GM21367 (cell line): ENCODE results near the gene COQ7.

Source experiments
- ATAC-seq: cut with Tn5 transposase; IDR thresholded peaks from one replicate; pipeline ENCODE4 v1.9.1; 2021; ENCODE audit not compliant: unreplicated experiment

Gene COQ7

GRCh38 chr16:19067349-19068236, at the start of gene COQ7:
Gene COQ7, plus strand, starts transcription at chr16:19067614. Its CDS starts 51 bp downstream, at chr16:19067665.
- peak; percentile 74 for ATAC-seq

- ATAC-seq: no peak
Measured at GRCh38 chr16:19020689-19021088, 46.7 kb upstream of the COQ7 start.

- ATAC-seq: no peak
Measured at GRCh38 chr16:19021747-19022146, 45.7 kb upstream of the COQ7 start.

GRCh38 chr16:19027416-19027815, 40.0 kb upstream of the COQ7 start:
- ATAC-seq: no peak

- no peak for ATAC-seq
Measured at GRCh38 chr16:19029980-19030379, 37.4 kb upstream of the COQ7 start.

- no peak for ATAC-seq
Measured at GRCh38 chr16:19031738-19032137, 35.7 kb upstream of the COQ7 start.

- no peak for ATAC-seq
Measured at GRCh38 chr16:19033761-19034160, 33.7 kb upstream of the COQ7 start.

- no peak for ATAC-seq
Measured at GRCh38 chr16:19040400-19040799, 27.0 kb upstream of the COQ7 start.

- ATAC-seq: no peak
Measured at GRCh38 chr16:19044769-19045168, 22.6 kb upstream of the COQ7 start.

- ATAC-seq: no peak
Measured at GRCh38 chr16:19046062-19046461, 21.4 kb upstream of the COQ7 start.

- no peak for ATAC-seq
Measured at GRCh38 chr16:19062706-19063105, 4.7 kb upstream of the COQ7 start.

GRCh38 chr16:19066988-19067348, 446 bp upstream of the COQ7 start:
- ATAC-seq: no peak

GRCh38 chr16:19068237-19068815, 912 bp downstream of the COQ7 start:
- no peak for ATAC-seq

- no peak for ATAC-seq
Measured at GRCh38 chr16:19071811-19072777, 4.7 kb downstream of the COQ7 start.

- ATAC-seq: no peak
Measured at GRCh38 chr16:19073344-19073743, 5.9 kb downstream of the COQ7 start.

GRCh38 chr16:19073863-19074262, 6.4 kb downstream of the COQ7 start:
- no peak for ATAC-seq

- no peak for ATAC-seq
Measured at GRCh38 chr16:19075511-19075910, 8.1 kb downstream of the COQ7 start.

GRCh38 chr16:19077879-19078278, 10.5 kb downstream of the COQ7 start:
- ATAC-seq: no peak

- ATAC-seq: no peak
Measured at GRCh38 chr16:19083670-19084069, 16.3 kb downstream of the COQ7 start.

GRCh38 chr16:19084139-19084538, 16.7 kb downstream of the COQ7 start:
- no peak for ATAC-seq

GRCh38 chr16:19084879-19085278, 17.5 kb downstream of the COQ7 start:
- ATAC-seq: no peak
